ENCODE results near the gene SNED1. TPM values are rescaled to one million over a fixed set of nuclear protein-coding genes. Genes with fewer than 3 reads are reported as not detected.

The SNED1 gene
- total RNA-seq (2014; rRNA removed; shearing (Covaris generic)) (2.8 and 3.5 TPM in 2 replicates), total RNA-seq (2022) (13.6 and 15.3 TPM in 2 replicates), Bru-seq, nascent RNA (percentile 39 among the genes with signal in this experiment), BruChase-seq, experiment 1, labeled RNA remaining after a 6-hour chase (percentile 41 among the genes with signal in this experiment), BruChase-seq, experiment 2, labeled RNA remaining after a 2-hour chase (percentile 39 among the genes with signal in this experiment)
- long read RNA-seq, partial matches to known transcripts = 0 of 9 reads
- long read RNA-seq, other reads (novel, unspliced or antisense) = 9 of 9 reads

GRCh38 chr2:240997856-240998705 is at the start of gene SNED1:
Gene SNED1, plus strand, starts transcription at chr2:240998618. Its CDS starts 220 bp downstream, at chr2:240998838.
- Histone ChIP-seq H3K4me1 (ENCODE audit: insufficient read depth, low read length, poor library complexity, severe bottlenecking) (no peaks in the 10 kb centered on the region), H3K9me2 (ENCODE audit: insufficient read depth, low read length) (no peaks in the 10 kb centered on the region), H3K36me3 (ENCODE audit: insufficient read depth, low read length) (no peaks in the 10 kb centered on the region), H4K20me1 (ENCODE audit: insufficient read depth, low read length) (no peaks in the 10 kb centered on the region), H3K4me3 (ENCODE audit: low read depth, low read length, poor library complexity, severe bottlenecking) (no peak within 1 kb of the TSS), H3K4me2 (ENCODE audit: low read length) (no peak within 1 kb of the TSS), H2AFZ (ENCODE audit: low read length) (no peak within 1 kb of the TSS), H3K27ac (ENCODE audit: low read depth, low read length, poor library complexity, severe bottlenecking) (no peak within 1 kb of the TSS), H3K9me3 (ENCODE audit: low read length) (no peaks in the 10 kb centered on the region), H3K79me2 (ENCODE audit: insufficient read depth, low read depth, low read length) (no peaks in the 10 kb centered on the region)
- TF ChIP-seq CTCF (conservative IDR thresholded peaks at IDR 0.05; ENCODE audit: low read length) (no peak), EZH2phosphoT487 (IDR thresholded peaks at IDR 0.05; ENCODE audit: borderline replicate concordance, low read depth, low read length) (no peak)
- no TSS peak for BruUV-seq (replicated peaks)
- CTCF ChIA-PET (ENCODE audit: unreplicated experiment) = no interaction called here
- no peak for DNase-seq (ENCODE audit: low spot score)
- POLR2A ChIA-PET = no interaction called here
- intact Hi-C loops (cut with micrococcal nuclease; ENCODE audit: unreplicated experiment) = no loop called here

- intact Hi-C loops (cut with micrococcal nuclease; ENCODE audit: unreplicated experiment) = no loop called here
- ChIA-PET CTCF (ENCODE audit: unreplicated experiment) (no interaction called here), POLR2A (interaction anchor here (0.5 kb wide), 1 partner anchor 838 kb away, joined by 3 read pairs; no protein-coding TSS in a partner anchor)
- Histone ChIP-seq H2AFZ (ENCODE audit: low read length) (no peak overlapping the region), H3K27ac (ENCODE audit: low read depth, low read length, poor library complexity, severe bottlenecking) (no peak overlapping the region), H3K79me2 (ENCODE audit: insufficient read depth, low read depth, low read length) (no peaks in the 10 kb centered on the region), H3K9me3 (ENCODE audit: low read length) (no peaks in the 10 kb centered on the region), H3K9me2 (ENCODE audit: insufficient read depth, low read length) (no peaks in the 10 kb centered on the region), H3K4me2 (ENCODE audit: low read length) (no peak overlapping the region), H3K36me3 (ENCODE audit: insufficient read depth, low read length) (no peaks in the 10 kb centered on the region), H3K4me1 (ENCODE audit: insufficient read depth, low read length, poor library complexity, severe bottlenecking) (no peaks in the 10 kb centered on the region), H3K4me3 (ENCODE audit: low read depth, low read length, poor library complexity, severe bottlenecking) (no peak overlapping the region), H4K20me1 (ENCODE audit: insufficient read depth, low read length) (no peaks in the 10 kb centered on the region)
- TF ChIP-seq EZH2phosphoT487 (IDR thresholded peaks at IDR 0.05; ENCODE audit: borderline replicate concordance, low read depth, low read length) = no peak
- TF ChIP-seq CTCF (conservative IDR thresholded peaks at IDR 0.05; ENCODE audit: low read length) = no peak
- no TSS peak for BruUV-seq (replicated peaks)
- DNase-seq (ENCODE audit: low spot score) = no peak
These were observed 49.3 kb upstream of the SNED1 start for GRCh38 chr2:240948905-240949790.

Data from OCI-LY7 (cell line).